Smooth muscle cell (in vitro differentiated cells): Measurements from ENCODE around the gene AKIRIN1. TPM values are rescaled to one million over a fixed set of nuclear protein-coding genes. Genes with fewer than 3 reads are reported as not detected.

Experiments used
- DNase-seq: peaks from one replicate; lab custom pipeline; 2025; ENCODE audit not compliant: unreplicated experiment; lab: John Stamatoyannopoulos, UW
- H2AFZ ChIP-seq: fragments of 200-600 bp; sonication (generic); 2 replicates; pipeline ENCODE4 v1.6.0; 2016; ENCODE audit warnings: antibody characterized with exemption, low read depth, mild to moderate bottlenecking
- H3F3A ChIP-seq: fragments of 200-600 bp; sonication (generic); 2 replicates; pipeline ENCODE4 v1.6.0; 2017; ENCODE audit warnings: antibody characterized with exemption, low read depth
- H3K27ac ChIP-seq: fragments of 200-600 bp; sonication (generic); 2 replicates; pipeline ENCODE4 v1.5.1; 2016; ENCODE audit warnings: low read depth, mild to moderate bottlenecking
- H3K27me3 ChIP-seq: fragments of 200-600 bp; sonication (generic); 2 replicates; pipeline ENCODE4 v1.6.1; 2016; ENCODE audit warnings: low read depth, mild to moderate bottlenecking
- H3K36me3 ChIP-seq: fragments of 200-600 bp; sonication (generic); 2 replicates; pipeline ENCODE4 v1.5.1; 2016; ENCODE audit warnings: low read depth
- H3K4me1 ChIP-seq: fragments of 200-600 bp; sonication (generic); 2 replicates; pipeline ENCODE4 v1.5.1; 2016; ENCODE audit warnings: low read depth
- H3K4me2 ChIP-seq: fragments of 200-600 bp; sonication (generic); 2 replicates; pipeline ENCODE4 v1.6.0; 2016; ENCODE audit warnings: mild to moderate bottlenecking
- H3K4me3 ChIP-seq: fragments of 200-600 bp; sonication (generic); 2 replicates; pipeline ENCODE4 v1.5.1; 2016; ENCODE audit warnings: mild to moderate bottlenecking
- H3K79me2 ChIP-seq: fragments of 200-600 bp; sonication (generic); 2 replicates; pipeline ENCODE4 v1.6.0; 2016; ENCODE audit warnings: low read depth, mild to moderate bottlenecking
- H3K9ac ChIP-seq: fragments of 200-600 bp; sonication (generic); 2 replicates; pipeline ENCODE4 v1.6.0; 2016; ENCODE audit warnings: low read depth
- H3K9me3 ChIP-seq: fragments of 200-600 bp; sonication (generic); replicated peaks from 2 replicates; pipeline ENCODE4 v1.5.1; 2016; ENCODE audit warnings: low read depth
- H4K20me1 ChIP-seq: fragments of 200-600 bp; sonication (generic); 2 replicates; pipeline ENCODE4 v1.6.0; 2016; ENCODE audit warnings: low read depth
- CTCF ChIP-seq: fragments of 200-600 bp; sonication (generic); IDR thresholded peaks from 2 replicates; pipeline ENCODE4 v1.5.1; 2017; ENCODE audit warnings: borderline replicate concordance, mild to moderate bottlenecking, antibody characterized with exemption; ENCODE audit not compliant: insufficient read depth, poor library complexity, severe bottlenecking
- WGBS: methylation state at CpG from one replicate; pipeline ENCODE4 v1.1.7; 2016; ENCODE audit warnings: low lambda C conversion rate; 5-methylcytosine and 5-hydroxymethylcytosine counted together
- polyA plus RNA-seq: library from polyadenylated mRNA; unstranded; fragments of >200 nt; fragmentation: Nextera tagmentation; extraction: Ambion mirVana; gene quantifications from 2 replicates; pipeline ENCODE4 v1.2.1, GENCODE V29; 2016
- total RNA-seq: library from RNA; depleted of rRNA; stranded (reverse); fragments of >200 nt; gene quantifications from 2 replicates; pipeline ENCODE4 v1.2.3, GENCODE V29; 2014

Gene AKIRIN1
- total and polyA plus RNA-seq, 2 experiments from 2014 or later = 64.5 to 68.6 TPM

GRCh38 chr1:39026051-39026865 lies 35.2 kb downstream of the AKIRIN1 start, which contains the start of gene NDUFS5:
NDUFS5 (plus strand) TSS chr1:39026350; CDS start chr1:39028725, 2,375 bp downstream.
- Histone ChIP-seq H3K27ac (peak within 1 kb of the TSS; percentile 99), H3K9me3 (no peaks in the 10 kb centered on the region), H3K4me3 (peak within 1 kb of the TSS; percentile 85), H3K27me3 (no peaks in the 10 kb centered on the region), H3K4me1 (peaks cover 4% of the 10 kb centered on the region), H3F3A (no peaks in the 10 kb centered on the region), H3K36me3 (peaks cover 4% of the 10 kb centered on the region), H3K4me2 (peak within 1 kb of the TSS; percentile 87), H3K9ac (peak within 1 kb of the TSS; percentile 99), H4K20me1 (peaks cover 24% of the 10 kb centered on the region), H2AFZ (peak within 1 kb of the TSS; percentile 57), H3K79me2 (peaks cover 38% of the 10 kb centered on the region)
- WGBS = 2% methylated on average over 47 of the region's 47 CpGs
- TF ChIP-seq CTCF = no peak
- peak; percentile 50 for DNase-seq

- peak overlapping the region; percentile 99 for H3K9ac ChIP-seq
- no peaks in the 10 kb centered on the region for H3K27me3 ChIP-seq
- 30% methylated on average over 30 of the region's 30 CpGs for WGBS
- DNase-seq = no peak
- H3K4me3 ChIP-seq = peak overlapping the region; percentile 85
- no peak for TF ChIP-seq CTCF
- H3K79me2 ChIP-seq = peaks cover 45% of the 10 kb centered on the region
- H2AFZ ChIP-seq = peak overlapping the region; percentile 57
- peaks cover 4% of the 10 kb centered on the region for H3K4me1 ChIP-seq
- no peaks in the 10 kb centered on the region for H3K9me3 ChIP-seq
- peak overlapping the region; percentile 99 for H3K27ac ChIP-seq
- peaks cover 11% of the 10 kb centered on the region for H3K36me3 ChIP-seq
- H3K4me2 ChIP-seq = peak overlapping the region; percentile 87
- peaks cover 31% of the 10 kb centered on the region for H4K20me1 ChIP-seq
- H3F3A ChIP-seq = no peaks in the 10 kb centered on the region
These were observed 35.9 kb downstream of the AKIRIN1 start for GRCh38 chr1:39026866-39027507.

- no peak overlapping the region for H3K4me3 ChIP-seq
- H3K9me3 ChIP-seq = no peaks in the 10 kb centered on the region
- peaks cover 23% of the 10 kb centered on the region for H3K36me3 ChIP-seq
- H3K27ac ChIP-seq = no peak overlapping the region
- no peak overlapping the region for H3K9ac ChIP-seq
- no peaks in the 10 kb centered on the region for H3F3A ChIP-seq
- no peak for DNase-seq
- no peaks in the 10 kb centered on the region for H3K27me3 ChIP-seq
- 98% methylated on average over 6 of the region's 6 CpGs for WGBS
- no peaks in the 10 kb centered on the region for H3K4me1 ChIP-seq
- H2AFZ ChIP-seq = no peak overlapping the region
- no peak overlapping the region for H3K4me2 ChIP-seq
- H3K79me2 ChIP-seq = peaks cover 31% of the 10 kb centered on the region
- H4K20me1 ChIP-seq = peaks cover 45% of the 10 kb centered on the region
- no peak for TF ChIP-seq CTCF
These were observed 43.1 kb downstream of the AKIRIN1 start for GRCh38 chr1:39034114-39034654.
